ENCODE measurements around the gene ZC3HAV1. TPM values are rescaled to one million over a fixed set of nuclear protein-coding genes. Genes with fewer than 3 reads are reported as not detected.

ZC3HAV1 gene
- total and polyA plus RNA-seq, 2 of the 4 experiments (the other 2 are of a cell fraction): 9.9 to 22.4 TPM

DNA sequence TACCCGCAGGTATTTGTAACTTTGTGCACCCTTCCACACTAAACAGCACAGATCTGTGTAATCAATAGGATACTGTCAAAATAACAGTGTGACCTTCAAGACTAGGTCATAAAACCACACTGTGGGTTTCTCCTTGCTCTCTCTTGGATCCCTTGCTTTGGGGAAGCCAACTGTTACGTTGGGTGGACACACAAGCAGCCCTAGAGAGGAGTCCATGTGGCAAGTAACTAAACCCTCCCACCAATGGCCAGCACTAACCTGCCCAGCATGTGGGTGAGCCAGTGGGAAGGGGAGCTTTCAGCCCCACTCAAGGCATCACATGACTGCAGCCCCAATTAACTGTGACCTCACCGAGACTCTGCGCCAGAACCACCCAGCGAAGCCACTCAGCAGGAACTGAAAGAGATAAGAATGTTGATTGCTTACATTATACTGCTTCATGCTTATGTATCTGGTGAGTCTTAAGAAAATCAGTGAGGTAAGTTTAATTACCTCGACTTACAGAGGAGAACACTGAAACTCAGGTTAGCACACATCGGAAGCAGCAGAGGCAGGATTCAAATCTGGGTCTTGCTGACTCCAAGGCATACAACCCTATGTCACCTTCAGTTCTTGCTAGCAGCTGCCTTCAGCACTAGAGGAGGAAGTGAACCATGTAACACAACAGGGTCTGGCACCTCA lies 9.4 kb upstream of the ZC3HAV1 start:
- Histone ChIP-seq H3K4me2 (ENCODE audit: low read depth, low read length) (no peak overlapping the region; the same call in 1 of the 2 replicates), H4K20me1 (ENCODE audit: insufficient read depth, low read length) (no peaks in the 10 kb centered on the region), H4K91ac (ENCODE audit: insufficient read depth, low read depth, low read length) (no peak overlapping the region), H2BK120ac (ENCODE audit: low read depth, low read length) (no peak overlapping the region), H3K9ac (ENCODE audit: low read depth, low read length) (no peak overlapping the region), H3K9me3 (ENCODE audit: control insufficient read depth, insufficient read depth, low read length) (no peaks in the 10 kb centered on the region), H3K79me1 (ENCODE audit: low read depth in 1 of 2, low read length in 2 of 2) (no peaks in the 10 kb centered on the region), H2BK20ac (ENCODE audit: low read depth, low read length) (no peak overlapping the region), H3K14ac (replicated peaks; ENCODE audit: low read depth, low read length) (no peak overlapping the region), H3K4ac (ENCODE audit: low read depth, low read length) (no peak overlapping the region; the same call in 1 of the 2 replicates), H3K27me3 (ENCODE audit: control insufficient read depth, insufficient read depth, low read length) (peaks cover 13% of the 10 kb centered on the region), H2BK15ac (ENCODE audit: low read depth, low read length) (no peak overlapping the region), H3K9me1 (ENCODE audit: insufficient read depth, low read length) (no peaks in the 10 kb centered on the region), H2AK5ac (ENCODE audit: low read depth, low read length) (no peak overlapping the region), H3K56ac (ENCODE audit: extremely low read depth, insufficient read depth, low read length) (no peak overlapping the region), H3K4me1 (ENCODE audit: control insufficient read depth, insufficient read depth, low read length) (peaks cover 5% of the 10 kb centered on the region), H2AFZ (replicated peaks; ENCODE audit: low read length, poor library complexity) (peak overlapping the region; percentile 9), H4K8ac (ENCODE audit: low read depth in 2 of 2, low read length in 2 of 2) (no peak overlapping the region), H2BK5ac (ENCODE audit: low read depth, low read length, poor library complexity, severe bottlenecking) (no peak overlapping the region), H3K27ac (ENCODE audit: insufficient read depth, low read length) (no peak overlapping the region), H2AK9ac (replicated peaks; ENCODE audit: low read depth, low read length, poor library complexity) (no peak overlapping the region), H3K36me3 (ENCODE audit: control insufficient read depth, insufficient read depth, low read length) (no peaks in the 10 kb centered on the region), H3K4me3 (ENCODE audit: insufficient read depth, low read depth, low read length) (no peak overlapping the region), H4K5ac (ENCODE audit: low read depth, low read length) (no peak overlapping the region), H3K23ac (ENCODE audit: low read depth, low read length) (no peak overlapping the region), H3K18ac (ENCODE audit: low read depth, low read length) (no peak overlapping the region)
- CTCF ChIA-PET: no interaction called here
- peak; percentile 66 for ATAC-seq (ENCODE audit: low read depth)
- in situ Hi-C loops (cut with MboI; ENCODE audit: low sequenced_read_pairs): no loop called here
- TF ChIP-seq, protein P1, sequence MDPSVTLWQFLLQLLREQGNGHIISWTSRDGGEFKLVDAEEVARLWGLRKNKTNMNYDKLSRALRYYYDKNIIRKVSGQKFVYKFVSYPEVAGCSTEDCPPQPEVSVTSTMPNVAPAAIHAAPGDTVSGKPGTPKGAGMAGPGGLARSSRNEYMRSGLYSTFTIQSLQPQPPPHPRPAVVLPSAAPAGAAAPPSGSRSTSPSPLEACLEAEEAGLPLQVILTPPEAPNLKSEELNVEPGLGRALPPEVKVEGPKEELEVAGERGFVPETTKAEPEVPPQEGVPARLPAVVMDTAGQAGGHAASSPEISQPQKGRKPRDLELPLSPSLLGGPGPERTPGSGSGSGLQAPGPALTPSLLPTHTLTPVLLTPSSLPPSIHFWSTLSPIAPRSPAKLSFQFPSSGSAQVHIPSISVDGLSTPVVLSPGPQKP (IDR thresholded peaks at IDR 0.05; ENCODE audit: borderline replicate concordance, low read depth, low read length): no peak
- TF ChIP-seq NFE2L2 (IDR thresholded peaks at IDR 0.05; ENCODE audit: low read depth, low read length): no peak
- TF ChIP-seq, protein P2, sequence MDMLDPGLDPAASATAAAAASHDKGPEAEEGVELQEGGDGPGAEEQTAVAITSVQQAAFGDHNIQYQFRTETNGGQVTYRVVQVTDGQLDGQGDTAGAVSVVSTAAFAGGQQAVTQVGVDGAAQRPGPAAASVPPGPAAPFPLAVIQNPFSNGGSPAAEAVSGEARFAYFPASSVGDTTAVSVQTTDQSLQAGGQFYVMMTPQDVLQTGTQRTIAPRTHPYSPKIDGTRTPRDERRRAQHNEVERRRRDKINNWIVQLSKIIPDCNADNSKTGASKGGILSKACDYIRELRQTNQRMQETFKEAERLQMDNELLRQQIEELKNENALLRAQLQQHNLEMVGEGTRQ (IDR thresholded peaks at IDR 0.05; ENCODE audit: low read depth, low read length): peak; percentile 58
- no peak for TF ChIP-seq RCOR1 (IDR thresholded peaks at IDR 0.05; ENCODE audit: insufficient replicate concordance, low read length)
- BruUV-seq (replicated peaks): no TSS peak
- dilution Hi-C loops (cut with HindIII; ENCODE audit: low sequenced_read_pairs, unreplicated experiment): no loop called here
- peak; percentile 37 for DNase-seq
- no CpG with 5 or more reads among the region's 7 CpGs for WGBS, 2 experiments (ENCODE audit: extremely low coverage in 2 of 2, insufficient read length in 1 of 2)
- intact Hi-C loops (cut with micrococcal nuclease): no loop called here
- POLR2A ChIA-PET (ENCODE audit: unreplicated experiment): no interaction called here
